Stimulated activated CD4-positive, alpha-beta T cell treated with anti-CD3 and anti-CD28 coated beads, Interleukin-4, amount 100 ng/mL, for 4 hours (primary cell): Measurements from ENCODE around the gene TMEM109.
A peak's percentile ranks its signal among the peaks of the same experiment; 100 is the strongest.

Experiments used
- DNase-seq, 2 experiments: peaks; one replicate each; pipeline ENCODE4 v3.0.0-alpha.2; 2020

TMEM109 gene

DNA sequence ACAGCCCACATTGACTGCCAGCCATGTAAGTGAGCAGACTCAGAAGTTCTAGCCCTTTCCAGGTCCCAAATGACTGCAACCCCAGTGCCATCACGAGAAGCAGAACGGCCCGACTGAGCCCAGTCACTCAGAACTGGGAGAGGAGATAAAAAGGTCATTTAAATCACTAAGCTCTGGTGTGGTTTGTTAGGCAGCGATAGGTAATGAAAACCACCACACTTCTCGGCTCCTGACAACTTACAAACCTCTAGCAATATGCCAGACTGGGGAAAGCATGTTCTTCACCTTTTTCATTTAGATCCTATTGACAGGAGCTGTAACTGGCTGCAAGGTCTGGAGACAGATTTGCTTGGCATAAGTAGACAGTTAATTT lies 31.3 kb downstream of the TMEM109 start:
- DNase-seq, result no peak

GRCh38 chr11:60946601-60947264 lies 32.8 kb downstream of the TMEM109 start:
- no peak for DNase-seq

- DNase-seq, result no peak
Measured at GRCh38 chr11:60947700-60948099, 33.7 kb downstream of the TMEM109 start.

- DNase-seq, result no peak
Measured at GRCh38 chr11:60948250-60948649, 34.3 kb downstream of the TMEM109 start.

DNA sequence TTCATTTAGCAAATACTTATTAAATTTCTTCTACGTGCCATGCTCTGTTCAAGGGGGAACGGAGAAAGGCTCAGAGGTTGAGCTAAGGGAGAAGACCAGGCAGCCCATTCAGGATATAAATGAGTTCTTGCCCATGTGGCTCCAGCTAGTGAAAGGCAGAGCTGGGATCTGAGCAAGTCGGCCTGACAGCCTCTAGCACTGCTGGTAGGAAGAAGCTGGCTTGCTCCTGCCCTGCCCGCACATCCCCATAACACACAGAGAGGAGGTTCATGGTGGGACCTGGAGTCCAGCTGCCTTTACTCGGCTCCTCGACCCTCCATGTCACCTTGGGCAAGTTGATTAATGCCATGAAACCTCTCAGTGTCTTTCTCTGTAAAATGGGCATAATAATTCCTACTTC lies 36.1 kb downstream of the TMEM109 start:
- no peak for DNase-seq

- peak in 1 of 2 experiments; percentile 20 for DNase-seq
Measured at GRCh38 chr11:60950933-60951605, 37.1 kb downstream of the TMEM109 start.

DNA sequence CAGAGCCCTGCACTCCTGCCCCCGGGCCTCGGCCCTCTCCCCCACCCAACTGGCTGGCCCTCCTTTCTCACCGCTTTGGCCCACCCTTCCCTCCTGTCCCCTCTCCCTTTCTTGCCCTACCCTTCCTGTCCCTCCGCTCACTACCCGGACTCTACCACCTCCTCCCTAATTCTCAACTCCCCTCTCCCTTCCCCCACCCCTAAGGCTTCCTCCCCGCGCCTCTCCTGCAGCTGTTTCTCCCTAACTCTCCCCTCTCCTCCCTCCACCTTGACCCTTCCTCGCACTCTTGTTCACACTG lies 37.6 kb downstream of the TMEM109 start:
- no peak for DNase-seq

- DNase-seq, result peak in 1 of 2 experiments; percentile 36
Measured at GRCh38 chr11:60951904-60952741, 38.2 kb downstream of the TMEM109 start, which contains the start of gene SLC15A3. Gene SLC15A3, minus strand, starts transcription at chr11:60952176. Its CDS starts 625 bp downstream, at chr11:60951551.

DNA sequence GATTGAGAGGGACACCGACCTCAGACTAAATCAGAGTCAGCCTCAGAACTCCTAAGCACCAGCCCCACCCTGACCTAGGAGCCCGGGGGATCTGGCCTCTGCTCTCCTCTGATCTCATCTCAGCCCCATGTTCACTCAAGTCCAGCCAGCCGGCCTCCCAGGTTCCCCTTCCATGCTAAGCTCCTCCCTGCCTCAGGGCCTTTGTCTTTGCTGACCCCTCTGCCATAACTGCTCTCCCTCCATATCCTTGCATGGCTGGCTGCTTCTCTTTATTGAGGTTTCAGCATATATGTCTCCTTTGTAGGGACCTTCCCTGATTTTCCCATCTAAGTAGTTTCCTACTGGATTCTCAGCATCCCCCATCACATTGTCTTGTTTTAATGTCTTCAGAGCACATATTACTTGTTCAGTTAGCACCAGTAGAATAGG lies 38.8 kb downstream of the TMEM109 start:
- no peak for DNase-seq

GRCh38 chr11:60953781-60954180 lies 39.8 kb downstream of the TMEM109 start:
- no peak for DNase-seq

DNA sequence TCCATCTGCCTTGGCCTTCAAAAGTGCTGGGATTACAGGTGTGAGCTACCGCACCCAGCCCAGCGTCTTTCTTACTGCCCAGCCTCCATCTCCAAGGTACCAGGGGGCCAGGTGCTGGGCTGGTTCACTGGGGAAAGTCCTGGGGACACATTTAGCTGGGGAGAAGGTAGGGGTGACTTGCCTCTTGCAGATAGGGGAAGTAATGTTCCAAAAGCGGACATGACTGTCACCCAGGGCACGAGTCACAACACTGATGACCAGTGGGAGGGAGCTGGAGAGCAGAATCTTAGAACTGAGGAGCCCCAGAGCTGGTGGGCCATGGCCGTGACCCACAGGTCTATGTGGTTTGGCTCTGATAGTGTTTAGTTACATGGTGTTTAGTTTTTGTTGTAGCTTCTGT lies 40.5 kb downstream of the TMEM109 start:
- DNase-seq, result no peak

- DNase-seq, result no peak
Measured at GRCh38 chr11:60955571-60955970, 41.6 kb downstream of the TMEM109 start.

- no peak for DNase-seq
Measured at GRCh38 chr11:60957188-60957587, 43.2 kb downstream of the TMEM109 start.

GRCh38 chr11:60959431-60959830 lies 45.5 kb downstream of the TMEM109 start:
- DNase-seq, result no peak

GRCh38 chr11:60960405-60960804 lies 46.4 kb downstream of the TMEM109 start:
- DNase-seq, result no peak

- no peak for DNase-seq
Measured at GRCh38 chr11:60964801-60965200, 50.8 kb downstream of the TMEM109 start.

GRCh38 chr11:60966890-60967289 lies 52.9 kb downstream of the TMEM109 start:
- no peak for DNase-seq

DNA sequence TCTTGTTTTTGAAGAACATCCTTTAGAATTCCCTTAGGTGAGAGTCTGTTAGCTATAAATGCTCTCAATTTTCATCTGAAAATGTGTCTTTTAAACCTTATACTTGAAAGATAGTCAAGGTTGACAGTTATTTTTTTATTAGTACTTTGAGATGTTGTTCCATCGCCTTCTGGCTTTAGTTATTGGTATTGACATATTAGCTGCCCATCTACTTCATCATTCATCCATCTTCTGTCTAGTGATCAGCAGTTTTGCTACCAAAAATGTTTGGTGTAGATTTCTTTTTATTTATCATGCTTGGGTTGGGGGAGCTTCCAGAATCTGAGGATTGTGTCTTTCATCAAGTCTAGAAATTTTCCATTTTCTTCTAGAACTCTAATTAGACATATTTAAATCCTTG lies 54.3 kb downstream of the TMEM109 start:
- DNase-seq, result no peak

DNA sequence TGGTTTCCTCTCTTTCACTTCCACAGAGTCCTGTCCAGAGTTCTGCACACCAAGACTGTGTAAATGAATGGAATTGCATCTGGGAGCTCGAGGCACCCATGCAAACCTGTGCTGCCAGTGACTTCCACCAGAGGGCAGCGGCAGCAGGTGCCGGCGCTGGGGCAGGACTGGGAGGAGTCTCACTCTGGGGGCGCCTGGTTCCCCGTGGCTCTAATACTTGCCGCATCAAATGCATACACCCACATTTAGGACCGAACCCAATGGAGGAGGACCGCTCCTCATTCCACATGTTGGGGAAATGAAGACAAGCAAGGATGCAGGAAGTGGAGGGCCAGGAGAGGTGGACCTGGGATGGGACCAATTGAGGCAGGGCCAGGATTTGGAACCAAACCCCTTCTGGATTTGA lies 56.4 kb downstream of the TMEM109 start:
- DNase-seq, result peak; percentile 77 to 83

GRCh38 chr11:60970890-60971289 lies 56.9 kb downstream of the TMEM109 start:
- no peak for DNase-seq

GRCh38 chr11:60971520-60971919 lies 57.6 kb downstream of the TMEM109 start, which contains the start of gene CD6:
Gene CD6, plus strand, starts transcription at chr11:60971680. Its CDS starts 186 bp downstream, at chr11:60971866.
- DNase-seq, result peak; percentile 59 to 70

DNA sequence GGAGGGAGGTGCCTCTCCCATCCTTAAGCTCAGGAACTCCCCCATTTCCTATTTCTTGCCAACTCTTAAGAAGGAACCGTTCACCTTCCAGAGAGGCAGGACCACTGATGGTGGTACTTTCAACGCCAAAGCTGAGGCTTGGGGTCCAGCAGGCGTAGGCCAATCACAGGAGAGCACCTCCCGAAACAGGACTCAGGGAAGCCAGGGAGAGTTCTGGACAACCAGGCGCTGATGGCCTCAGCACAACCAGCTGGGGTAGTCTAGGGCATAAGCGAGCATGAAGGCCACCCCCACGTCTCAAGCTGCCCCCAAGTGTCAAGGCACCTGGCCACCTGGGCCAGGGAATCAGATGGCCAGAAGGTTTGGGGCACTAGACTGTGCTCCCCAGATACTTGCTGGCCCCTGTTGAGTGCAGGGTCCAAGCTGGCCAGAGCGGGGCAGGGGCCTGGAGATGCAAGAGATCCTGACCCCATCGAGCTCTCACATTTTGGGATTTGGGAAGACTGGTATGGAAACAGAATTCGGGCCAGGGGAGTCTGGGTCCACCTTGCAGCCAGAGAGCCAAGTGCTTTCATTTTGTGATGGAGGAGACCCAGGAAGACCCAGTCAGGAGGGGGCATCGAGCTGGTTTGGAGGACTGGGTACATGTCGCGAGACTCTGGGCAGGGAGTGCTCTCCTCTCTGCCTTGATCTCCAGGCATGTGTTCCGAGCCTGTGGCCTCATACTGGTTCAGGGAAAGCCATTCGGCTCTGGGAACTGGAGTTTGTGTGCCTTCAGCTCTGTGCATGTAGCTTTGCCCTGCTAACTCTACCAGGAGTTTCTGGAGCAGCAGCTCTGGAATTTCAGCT lies 58.4 kb downstream of the TMEM109 start:
- no peak for DNase-seq
